HepG2 (cell line): ENCODE results near the gene METAP1D. TPM values are rescaled to one million over a fixed set of nuclear protein-coding genes. Genes with fewer than 3 reads are reported as not detected.

Experiments used
- AHDC1 ChIP-seq: sonication (generic); formaldehyde crosslinking; IDR thresholded peaks from 2 replicates; pipeline ENCODE4 v1.5.1; 2020; ENCODE audit warnings: mild to moderate bottlenecking, missing genetic modification reagents, borderline replicate concordance
- HES4 ChIP-seq: sonication (generic); formaldehyde crosslinking; IDR thresholded peaks from 2 replicates; pipeline ENCODE4 v1.9.0; 2021; ENCODE audit warnings: mild to moderate bottlenecking, missing genetic modification reagents, borderline replicate concordance
- HNRNPUL1 ChIP-seq: fragments of 200-400 bp; formaldehyde crosslinking; IDR thresholded peaks from 2 replicates; pipeline ENCODE4 v1.6.1; 2017; ENCODE audit warnings: low read depth, mild to moderate bottlenecking, low read length, moderate library complexity
- IRF2 ChIP-seq: IDR thresholded peaks from 2 replicates; pipeline ENCODE4 v1.6.1; 2018; ENCODE audit warnings: missing genetic modification reagents, missing compliant biosample characterization
- KLF15 ChIP-seq: sonication (generic); formaldehyde crosslinking; IDR thresholded peaks from 2 replicates; pipeline ENCODE4 v1.8.1; 2023; ENCODE audit warnings: borderline replicate concordance, mild to moderate bottlenecking, inconsistent platforms, missing genetic modification reagents, mixed read lengths
- MED13 ChIP-seq: sonication (generic); formaldehyde crosslinking; IDR thresholded peaks from 2 replicates; pipeline ENCODE4 v1.5.0; 2020; ENCODE audit warnings: missing genetic modification reagents
- MEIS2 ChIP-seq: sonication (generic); formaldehyde crosslinking; IDR thresholded peaks from 2 replicates; pipeline ENCODE4 v1.9.0; 2021; ENCODE audit warnings: mild to moderate bottlenecking, missing genetic modification reagents
- MTF2 ChIP-seq: sonication (generic); formaldehyde crosslinking; IDR thresholded peaks from 2 replicates; pipeline ENCODE4 v1.5.0; 2020; ENCODE audit warnings: missing genetic modification reagents, borderline replicate concordance
- NFRKB ChIP-seq: fragments of 450-650 bp; IDR thresholded peaks from 2 replicates; pipeline ENCODE4 v1.6.1; 2017
- NR1H2 ChIP-seq: sonication (generic); formaldehyde crosslinking; IDR thresholded peaks from 2 replicates; pipeline ENCODE4 v1.8.1; 2022; ENCODE audit warnings: low read depth, missing genetic modification reagents, borderline replicate concordance
- TARDBP ChIP-seq: sonication (generic); formaldehyde crosslinking; IDR thresholded peaks from 2 replicates; pipeline ENCODE4 v1.8.0; 2022; ENCODE audit warnings: mild to moderate bottlenecking, missing genetic modification reagents
- XBP1 ChIP-seq: sonication (generic); formaldehyde crosslinking; IDR thresholded peaks from 2 replicates; pipeline ENCODE4 v1.5.0; 2020; ENCODE audit warnings: missing genetic modification reagents
- ZFP36L1 ChIP-seq: sonication (generic); formaldehyde crosslinking; IDR thresholded peaks from 2 replicates; pipeline ENCODE4 v1.8.0; 2022; ENCODE audit warnings: mild to moderate bottlenecking, missing genetic modification reagents, moderate library complexity
- ZNF326 ChIP-seq: sonication (generic); formaldehyde crosslinking; IDR thresholded peaks from 2 replicates; pipeline ENCODE4 v1.4.0; 2020; ENCODE audit warnings: missing genetic modification reagents, borderline replicate concordance
- ZNF512B ChIP-seq: sonication (generic); formaldehyde crosslinking; IDR thresholded peaks from 2 replicates; pipeline ENCODE4 v1.5.1; 2020; ENCODE audit warnings: missing genetic modification reagents, mild to moderate bottlenecking, borderline replicate concordance
- ZNF605 ChIP-seq: sonication (generic); formaldehyde crosslinking; IDR thresholded peaks from 2 replicates; pipeline ENCODE4 v1.8.0; 2022; ENCODE audit warnings: mild to moderate bottlenecking, missing genetic modification reagents
- ZNF784 ChIP-seq: sonication (generic); formaldehyde crosslinking; IDR thresholded peaks from 2 replicates; pipeline ENCODE4 v1.5.1; 2020; ENCODE audit warnings: missing genetic modification reagents, mild to moderate bottlenecking, borderline replicate concordance
- ZSCAN22 ChIP-seq: sonication (generic); formaldehyde crosslinking; IDR thresholded peaks from 2 replicates; pipeline ENCODE4 v1.4.0; 2020; ENCODE audit warnings: mild to moderate bottlenecking, missing genetic modification reagents
- polyA plus RNA-seq, 8 experiments: library from polyadenylated mRNA; depleted of rRNA in 3 of 8; stranded (reverse) in 7 of 8; unstranded in 1 of 8; fragments of >200 nt; fragmentation: Illumina TruSeq in 4 of 8; extraction: Trizol in 4 of 8; gene quantifications; 2 replicates each; pipeline versions ENCODE4 v1.2.1 to v1.2.3, GENCODE V29; 2011 to 2016; ENCODE audit warnings: low read depth in 4 of 8, missing spikeins in 1 of 8, mixed read lengths in 1 of 8; ENCODE audit not compliant: insufficient read depth in 1 of 8
- total RNA-seq, 5 experiments: library from RNA; depleted of rRNA; stranded (reverse); fragments of >200 nt; fragmentation: Illumina TruSeq; extraction: Trizol; gene quantifications; 2 replicates each; pipeline ENCODE4 v1.2.3, GENCODE V29; 2016; ENCODE audit warnings: low read depth in 1 of 5

Gene METAP1D
- total and polyA plus RNA-seq, 2 of the 13 experiments (the other 11 are each of a cell fraction or from before 2014, with no cell fraction given), result 14.7 to 21.6 TPM

DNA sequence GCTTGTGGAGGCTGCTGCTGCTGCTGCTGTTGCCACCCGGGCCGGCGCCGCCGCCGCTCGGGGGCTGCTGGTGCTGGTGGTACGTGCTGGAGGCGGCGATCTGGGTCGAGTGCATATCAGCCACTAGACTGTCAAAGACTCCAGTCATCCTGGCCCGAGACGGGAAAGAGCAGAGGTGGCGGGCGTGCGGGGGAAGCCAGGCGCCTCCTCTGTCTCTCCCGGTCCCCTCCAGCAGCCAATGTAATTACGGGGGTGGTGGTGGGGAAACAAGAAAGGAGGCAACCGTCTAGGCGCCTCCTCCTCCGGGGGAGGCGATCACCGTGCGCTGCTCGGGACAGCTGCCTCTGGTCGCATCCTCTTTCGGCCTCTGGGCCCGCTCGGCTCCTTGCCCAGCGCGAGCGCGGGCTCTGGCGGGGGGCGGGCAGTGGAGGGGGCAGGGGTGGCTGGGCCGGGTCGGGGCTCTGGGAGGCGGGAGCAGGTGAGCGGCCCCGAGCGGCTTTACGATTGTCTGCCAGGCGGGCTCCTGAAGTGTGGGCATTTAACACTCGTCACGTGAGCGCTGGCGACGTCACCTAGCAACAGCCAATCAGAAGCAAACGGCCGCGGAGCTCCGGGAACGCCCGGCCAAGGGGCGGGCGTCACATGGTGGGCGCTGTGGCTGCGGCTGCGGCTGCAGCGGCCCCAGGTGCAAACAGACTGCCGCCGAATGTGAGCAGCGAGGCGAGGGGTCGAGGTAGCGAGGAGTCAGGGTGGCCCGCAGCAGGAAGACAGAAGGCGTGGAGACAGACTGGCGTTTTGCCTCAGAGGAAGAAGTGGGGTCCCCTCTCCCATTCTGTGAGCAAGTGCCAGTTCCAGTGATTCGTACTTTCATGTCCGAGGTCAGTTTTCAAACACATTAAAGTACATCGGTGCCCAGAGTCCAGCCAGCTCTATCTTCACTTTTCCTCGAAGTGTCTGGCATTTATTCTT is 102.9 kb downstream of the METAP1D start, which contains the start of gene DLX2 (continued):
- TF ChIP-seq HES4 (CRISPR knock-in tag), result peak; percentile 96
- no peak for TF ChIP-seq NFRKB
- TF ChIP-seq HNRNPUL1, result no peak
- TF ChIP-seq XBP1, result 0 out of 2 replicates have a peak, but pooled peaks have one; percentile 73
- peak; percentile 74 for TF ChIP-seq ZNF605 (CRISPR knock-in tag)
- no peak for TF ChIP-seq ZSCAN22 (CRISPR knock-in tag)
- no peak for TF ChIP-seq AHDC1 (CRISPR knock-in tag)
- no peak for TF ChIP-seq ZNF326 (CRISPR knock-in tag)
- 0 out of 2 replicates have a peak, but pooled peaks have one; percentile 35 for TF ChIP-seq ZNF784
- TF ChIP-seq MTF2 (CRISPR knock-in tag), result peak; percentile 50; the same call in 1 of the 2 replicates
- peak; percentile 98 for TF ChIP-seq KLF15 (CRISPR knock-in tag)
- TF ChIP-seq NR1H2 (CRISPR knock-in tag), result 0 out of 2 replicates have a peak, but pooled peaks have one; percentile 73
- peak; percentile 62; the same call in 1 of the 2 replicates for TF ChIP-seq MED13
- peak; percentile 29; the same call in 1 of the 2 replicates for TF ChIP-seq TARDBP (CRISPR knock-in tag)
- TF ChIP-seq ZFP36L1 (CRISPR knock-in tag), result peak; percentile 78; the same call in 1 of the 2 replicates
- TF ChIP-seq ZNF512B (CRISPR knock-in tag), result no peak
- peak; percentile 91 for TF ChIP-seq MEIS2 (CRISPR knock-in tag)
- 0 out of 2 replicates have a peak, but pooled peaks have one; percentile 33 for TF ChIP-seq IRF2 (CRISPR knock-in tag)
